ENCODE data around the gene ELFN2.

DNA sequence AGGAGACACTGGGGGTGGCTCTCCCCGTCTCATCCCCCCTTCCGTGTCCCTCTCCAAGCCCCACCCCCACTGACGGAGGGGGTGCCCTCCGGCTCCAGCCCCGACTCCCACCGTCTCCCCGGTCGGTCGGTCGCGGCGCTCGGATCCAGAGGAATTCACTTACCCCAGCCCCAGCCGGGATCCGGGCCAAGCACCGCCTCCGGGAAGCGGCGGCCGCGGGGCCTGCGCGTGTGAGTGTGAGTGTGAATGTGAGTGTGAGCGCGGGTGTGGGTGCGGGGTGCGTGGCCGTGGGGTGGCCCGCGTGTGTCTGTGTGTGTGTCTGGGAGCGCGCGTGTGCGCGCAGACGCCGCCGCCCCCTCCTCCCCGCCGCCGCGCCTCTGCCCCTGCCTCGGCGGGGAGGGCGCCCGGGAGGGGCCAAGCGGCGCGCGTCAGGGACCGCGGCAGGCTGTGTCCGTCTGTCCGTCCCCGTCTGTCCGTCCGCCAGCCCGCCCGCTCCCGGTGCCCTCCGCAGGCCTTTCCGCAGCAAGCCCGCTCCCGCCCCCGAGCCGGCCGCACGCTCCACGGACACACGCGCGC lies at the start of gene ELFN2:
- TF ChIP-seq, protein P1, sequence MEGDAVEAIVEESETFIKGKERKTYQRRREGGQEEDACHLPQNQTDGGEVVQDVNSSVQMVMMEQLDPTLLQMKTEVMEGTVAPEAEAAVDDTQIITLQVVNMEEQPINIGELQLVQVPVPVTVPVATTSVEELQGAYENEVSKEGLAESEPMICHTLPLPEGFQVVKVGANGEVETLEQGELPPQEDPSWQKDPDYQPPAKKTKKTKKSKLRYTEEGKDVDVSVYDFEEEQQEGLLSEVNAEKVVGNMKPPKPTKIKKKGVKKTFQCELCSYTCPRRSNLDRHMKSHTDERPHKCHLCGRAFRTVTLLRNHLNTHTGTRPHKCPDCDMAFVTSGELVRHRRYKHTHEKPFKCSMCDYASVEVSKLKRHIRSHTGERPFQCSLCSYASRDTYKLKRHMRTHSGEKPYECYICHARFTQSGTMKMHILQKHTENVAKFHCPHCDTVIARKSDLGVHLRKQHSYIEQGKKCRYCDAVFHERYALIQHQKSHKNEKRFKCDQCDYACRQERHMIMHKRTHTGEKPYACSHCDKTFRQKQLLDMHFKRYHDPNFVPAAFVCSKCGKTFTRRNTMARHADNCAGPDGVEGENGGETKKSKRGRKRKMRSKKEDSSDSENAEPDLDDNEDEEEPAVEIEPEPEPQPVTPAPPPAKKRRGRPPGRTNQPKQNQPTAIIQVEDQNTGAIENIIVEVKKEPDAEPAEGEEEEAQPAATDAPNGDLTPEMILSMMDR (conservative IDR thresholded peaks at IDR 0.05; ENCODE audit: low read depth, low read length) = no peak
- TF ChIP-seq EZH2 (IDR thresholded peaks at IDR 0.05; ENCODE audit: low read length, unreplicated experiment) (no peak), EZH2phosphoT487 (IDR thresholded peaks at IDR 0.05; ENCODE audit: borderline replicate concordance, low read length) (no peak)
